PC-9 (cell line): ENCODE results near the gene GLB1L2.

Experiments
- EZH2 ChIP-seq: fragments of 200-600 bp; sonication (generic); IDR thresholded peaks from 2 replicates; pipeline ENCODE4 v1.8.0; 2017; ENCODE audit warnings: antibody characterized with exemption, low read depth
- TF ChIP-seq, protein P1 (sequence below): fragments of 200-600 bp; sonication (generic); conservative IDR thresholded peaks from 2 replicates; pipeline ENCODE4 v1.6.1; 2017; ENCODE audit warnings: mixed run types, antibody characterized with exemption, mild to moderate bottlenecking, moderate library complexity

DNA sequence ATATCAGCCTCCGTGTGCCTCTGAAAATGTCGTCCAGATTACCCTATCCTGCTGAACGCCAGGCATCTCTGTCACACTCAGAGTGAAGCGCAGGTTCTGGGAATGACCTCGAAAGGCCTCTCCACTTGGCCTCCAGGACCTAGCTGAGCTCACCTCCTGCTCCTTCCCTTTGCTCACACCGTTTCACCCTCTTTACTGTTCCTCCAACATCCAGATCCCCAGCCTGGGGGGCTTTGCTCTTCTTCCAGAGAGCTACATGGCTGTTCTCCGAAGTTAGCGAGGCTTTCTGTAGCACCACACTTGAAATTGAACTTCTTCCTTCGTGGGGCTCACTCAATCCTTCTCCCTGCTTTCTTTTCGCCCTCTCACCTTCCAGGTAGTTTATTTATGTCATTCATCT lies 27.9 kb downstream of the GLB1L2 start:
- TF ChIP-seq, protein P1, sequence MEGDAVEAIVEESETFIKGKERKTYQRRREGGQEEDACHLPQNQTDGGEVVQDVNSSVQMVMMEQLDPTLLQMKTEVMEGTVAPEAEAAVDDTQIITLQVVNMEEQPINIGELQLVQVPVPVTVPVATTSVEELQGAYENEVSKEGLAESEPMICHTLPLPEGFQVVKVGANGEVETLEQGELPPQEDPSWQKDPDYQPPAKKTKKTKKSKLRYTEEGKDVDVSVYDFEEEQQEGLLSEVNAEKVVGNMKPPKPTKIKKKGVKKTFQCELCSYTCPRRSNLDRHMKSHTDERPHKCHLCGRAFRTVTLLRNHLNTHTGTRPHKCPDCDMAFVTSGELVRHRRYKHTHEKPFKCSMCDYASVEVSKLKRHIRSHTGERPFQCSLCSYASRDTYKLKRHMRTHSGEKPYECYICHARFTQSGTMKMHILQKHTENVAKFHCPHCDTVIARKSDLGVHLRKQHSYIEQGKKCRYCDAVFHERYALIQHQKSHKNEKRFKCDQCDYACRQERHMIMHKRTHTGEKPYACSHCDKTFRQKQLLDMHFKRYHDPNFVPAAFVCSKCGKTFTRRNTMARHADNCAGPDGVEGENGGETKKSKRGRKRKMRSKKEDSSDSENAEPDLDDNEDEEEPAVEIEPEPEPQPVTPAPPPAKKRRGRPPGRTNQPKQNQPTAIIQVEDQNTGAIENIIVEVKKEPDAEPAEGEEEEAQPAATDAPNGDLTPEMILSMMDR, result no peak
- no peak for TF ChIP-seq EZH2
